GM10248 (cell line): Measurements from ENCODE around the gene B4GALT2.

Experiments used
- CTCF ChIA-PET: fragments of 300-600 bp; sonication (Branson Sonifier 250); formaldehyde crosslinking; extraction: SDS; loops from one replicate; lab custom pipeline; 2021; ENCODE audit warnings: antibody characterized with exemption; lab: Yijun Ruan, JAX
- POLR2A ChIA-PET: fragments of 350-650 bp; sonication (Branson Sonifier 250); formaldehyde crosslinking; extraction: SDS; loops from one replicate; lab custom pipeline; 2020; ENCODE audit warnings: antibody characterized with exemption; lab: Yijun Ruan, JAX
- DNase-seq: peaks from one replicate; pipeline ENCODE4 v3.0.0; 2012; ENCODE audit errors: extremely low spot score
- CTCF ChIP-seq: IDR thresholded peaks from 2 replicates; pipeline ENCODE4 v1.5.1; 2012; ENCODE audit warnings: mild to moderate bottlenecking, low read depth; ENCODE audit errors: extremely low read depth, missing control alignments, control extremely low read depth

The B4GALT2 gene

DNA sequence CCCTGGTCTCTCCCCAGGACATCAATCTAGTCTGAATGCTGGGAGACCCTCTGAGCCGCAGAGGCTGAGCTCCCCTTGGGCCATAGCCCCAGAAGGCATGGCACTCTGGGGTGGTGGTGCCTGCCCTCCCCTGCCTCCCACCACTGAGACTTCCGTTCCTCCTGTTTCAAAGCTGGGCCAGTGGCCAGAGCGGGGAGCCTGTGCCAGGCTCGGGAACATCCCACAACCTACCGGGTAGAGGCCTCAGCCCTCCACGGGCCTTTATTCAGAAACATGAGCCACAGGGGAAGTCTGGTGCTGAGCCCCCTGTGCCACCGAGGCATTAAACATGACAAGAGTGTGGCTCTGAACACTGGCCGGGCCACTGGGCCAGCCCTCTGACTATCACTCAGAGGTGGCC, 20.4 kb downstream of the B4GALT2 start:
- DNase-seq, result no peak
- TF ChIP-seq CTCF, result no peak
- CTCF ChIA-PET, result interaction anchor here (1.2 to 9.8 kb wide), 5 partner anchors 11 to 235 kb away, joined by 3 to 169 read pairs (median 5); partner anchors contain the start of gene SLC6A9
- POLR2A ChIA-PET, result no interaction called here

- CTCF ChIA-PET, result interaction anchor here (1.2 to 9.8 kb wide), 5 partner anchors 12 to 236 kb away, joined by 3 to 169 read pairs (median 5); partner anchors contain the start of gene SLC6A9
- DNase-seq, result no peak
- no peak for TF ChIP-seq CTCF
- POLR2A ChIA-PET, result no interaction called here
Observed at GRCh38 chr1:44000122-44000665, 21.2 kb downstream of the B4GALT2 start.

DNA sequence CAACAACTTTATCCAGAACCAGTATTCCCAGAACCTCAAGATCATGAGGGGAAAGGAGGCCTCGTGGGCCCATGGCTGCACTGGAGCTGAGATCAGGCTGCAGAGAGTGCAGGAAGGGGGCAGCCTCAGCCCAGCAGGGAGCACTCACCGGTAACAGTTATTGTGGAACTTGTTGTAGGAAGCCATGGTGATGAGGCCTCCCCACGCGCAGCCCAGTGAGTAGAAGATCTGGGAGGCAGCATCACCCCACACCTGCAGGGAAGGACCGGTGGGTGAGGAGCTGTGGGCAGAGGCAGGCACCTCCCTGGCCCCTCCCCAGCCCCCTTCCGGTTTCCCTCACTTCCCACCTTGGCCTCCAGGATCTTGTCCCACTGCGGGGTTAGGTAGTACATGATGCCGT, 23.2 kb downstream of the B4GALT2 start:
- TF ChIP-seq CTCF, result no peak
- no peak for DNase-seq
- ChIA-PET POLR2A (no interaction called here), CTCF (interaction anchor here (1.2 to 9.8 kb wide), 4 partner anchors 9 to 43 kb away, joined by 3 to 183 read pairs (median 88); partner anchors contain the start of gene SLC6A9)

DNA sequence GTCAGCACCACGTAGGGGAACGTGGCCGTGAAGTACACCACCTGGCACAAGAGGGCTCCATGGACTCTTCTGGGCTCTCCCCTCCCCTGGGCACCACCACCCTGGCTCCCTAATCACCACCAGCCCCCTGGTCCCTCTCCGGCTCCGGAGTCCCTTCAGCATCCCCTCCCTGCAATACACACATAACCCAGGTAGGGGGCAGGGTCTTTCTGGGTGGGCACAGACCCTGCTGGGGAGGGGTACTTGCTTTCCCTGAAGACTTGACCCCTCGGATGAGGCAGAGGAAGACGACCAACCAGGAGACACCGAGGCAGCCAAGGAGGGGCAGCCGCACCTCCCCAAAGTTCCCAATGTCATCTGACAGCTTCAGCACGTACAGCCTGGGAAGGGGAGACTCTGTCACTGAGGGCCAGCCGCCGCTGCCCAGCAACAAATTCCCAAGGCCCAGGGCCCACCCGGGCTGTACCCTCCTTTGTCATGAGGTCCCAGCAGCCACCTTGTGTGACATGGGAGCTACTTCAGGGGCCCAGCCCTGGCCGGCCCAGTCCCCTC, 23.7 kb downstream of the B4GALT2 start:
- ChIA-PET POLR2A (no interaction called here), CTCF (interaction anchor here (1.3 to 9.8 kb wide), 4 partner anchors 8 to 43 kb away, joined by 5 to 183 read pairs (median 88); partner anchors contain the start of gene SLC6A9)
- TF ChIP-seq CTCF, result no peak
- DNase-seq, result no peak

- CTCF ChIA-PET, result interaction anchor here (1.2 kb wide), 1 partner anchor 29 kb away, joined by 5 read pairs; no protein-coding TSS in a partner anchor
- POLR2A ChIA-PET, result interaction anchor here (0.6 kb wide), 1 partner anchor 15 kb away, joined by 3 read pairs; no protein-coding TSS in a partner anchor
- TF ChIP-seq CTCF, result no peak
- no peak for DNase-seq
Observed at GRCh38 chr1:44008259-44008658, 29.2 kb downstream of the B4GALT2 start.

DNA sequence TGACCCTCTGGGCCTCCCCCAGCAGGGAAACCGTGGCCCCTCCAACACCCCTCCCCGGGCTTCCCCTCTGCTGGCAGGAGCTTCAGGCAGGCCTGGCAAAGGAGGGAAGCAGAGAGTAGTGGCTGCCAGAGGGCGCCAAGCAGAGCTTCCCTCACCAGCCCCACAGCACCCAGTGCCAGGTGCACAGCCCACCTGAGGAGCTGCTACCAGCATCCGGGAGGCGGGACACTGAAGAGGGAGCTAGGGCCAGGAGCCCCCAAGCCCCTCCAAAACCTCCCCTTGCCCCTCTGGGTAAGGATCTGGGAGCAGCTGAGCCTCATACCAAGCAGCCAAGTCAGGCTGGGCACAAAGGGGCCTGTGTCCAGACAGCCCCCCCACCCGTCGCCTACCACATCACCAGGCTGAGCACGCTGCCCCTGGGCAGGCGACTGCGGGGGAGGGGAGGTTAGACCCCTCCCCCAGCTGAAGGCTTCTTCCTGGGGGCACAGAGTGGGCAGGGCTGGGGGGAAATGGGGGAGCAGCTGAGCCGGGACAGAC, 32.0 kb downstream of the B4GALT2 start:
- no peak for TF ChIP-seq CTCF
- ChIA-PET POLR2A (no interaction called here), CTCF (interaction anchor here (1.2 to 4.0 kb wide), 5 partner anchors 9 to 642 kb away, joined by 3 to 22 read pairs (median 6); no protein-coding TSS in a partner anchor)
- no peak for DNase-seq
